ENCODE measurements around the gene C1orf232. TPM values are rescaled to one million over a fixed set of nuclear protein-coding genes. Genes with fewer than 3 reads are reported as not detected.

C1orf232 gene
- total RNA-seq, 2 experiments from 2014 or later, result not detected

- H3K4me3 Mint-ChIP-seq, result no peak overlapping the region
- no peak for DNase-seq
- no peaks in the 10 kb centered on the region for H3K4me1 Mint-ChIP-seq
- H3K9me3 Mint-ChIP-seq, result no peaks in the 10 kb centered on the region
- no peak overlapping the region for H3K27ac Mint-ChIP-seq
- H3K27me3 Mint-ChIP-seq, result peaks cover 39% of the 10 kb centered on the region
- no peaks in the 10 kb centered on the region for H3K36me3 Mint-ChIP-seq
These were observed 14.0 kb downstream of the C1orf232 start for GRCh38 chr1:26154750-26155149.

GRCh38 chr1:26153966-26154532 is 14.7 kb downstream of the C1orf232 start:
- Mint-ChIP-seq H3K36me3 (no peaks in the 10 kb centered on the region), H3K27ac (no peak overlapping the region), H3K9me3 (no peaks in the 10 kb centered on the region), H3K27me3 (peaks cover 35% of the 10 kb centered on the region), H3K4me1 (no peaks in the 10 kb centered on the region), H3K4me3 (no peak overlapping the region)
- DNase-seq, result no peak

GRCh38 chr1:26148887-26149286 is 19.9 kb downstream of the C1orf232 start:
- Mint-ChIP-seq H3K36me3 (no peaks in the 10 kb centered on the region), H3K27ac (no peak overlapping the region), H3K9me3 (no peaks in the 10 kb centered on the region), H3K4me3 (no peak overlapping the region), H3K27me3 (peaks cover 3% of the 10 kb centered on the region), H3K4me1 (peaks cover 3% of the 10 kb centered on the region)
- no peak for DNase-seq

GRCh38 chr1:26145960-26146294 is 22.8 kb downstream of the C1orf232 start:
- no peaks in the 10 kb centered on the region for H3K9me3 Mint-ChIP-seq
- H3K27me3 Mint-ChIP-seq, result no peaks in the 10 kb centered on the region
- H3K4me3 Mint-ChIP-seq, result no peak overlapping the region
- no peaks in the 10 kb centered on the region for H3K36me3 Mint-ChIP-seq
- no peak overlapping the region for H3K27ac Mint-ChIP-seq
- H3K4me1 Mint-ChIP-seq, result peaks cover 3% of the 10 kb centered on the region
- no peak for DNase-seq

- Mint-ChIP-seq H3K9me3 (no peaks in the 10 kb centered on the region), H3K27me3 (no peaks in the 10 kb centered on the region), H3K27ac (no peak overlapping the region), H3K4me1 (peaks cover 3% of the 10 kb centered on the region), H3K36me3 (no peaks in the 10 kb centered on the region), H3K4me3 (no peak overlapping the region)
- DNase-seq, result peak; percentile 63
These were observed 23.5 kb downstream of the C1orf232 start for GRCh38 chr1:26145041-26145959.

DNA sequence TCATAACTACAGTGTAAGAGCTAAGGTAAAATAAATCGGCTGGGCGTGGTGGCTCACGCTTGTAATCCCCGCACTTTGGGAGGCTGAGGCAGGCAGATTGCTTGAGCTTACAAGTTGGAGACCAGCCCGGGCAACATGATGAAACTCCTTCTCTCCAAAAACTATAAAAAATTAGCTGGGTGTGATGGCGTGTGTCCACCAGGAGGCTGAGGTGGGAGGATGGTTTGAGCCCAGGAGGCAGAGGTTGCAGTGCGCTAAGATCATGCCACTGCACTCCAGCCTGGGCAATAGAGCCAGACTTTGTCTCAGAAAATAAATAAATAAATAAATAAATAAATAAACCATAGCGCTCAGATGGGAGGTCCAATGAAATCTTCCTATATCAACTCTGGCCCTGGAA is 26.6 kb downstream of the C1orf232 start:
- no peaks in the 10 kb centered on the region for H3K9me3 Mint-ChIP-seq
- H3K4me1 Mint-ChIP-seq, result peaks cover 16% of the 10 kb centered on the region
- no peak overlapping the region for H3K27ac Mint-ChIP-seq
- no peaks in the 10 kb centered on the region for H3K36me3 Mint-ChIP-seq
- no peak for DNase-seq
- no peak overlapping the region for H3K4me3 Mint-ChIP-seq
- H3K27me3 Mint-ChIP-seq, result no peaks in the 10 kb centered on the region

- no peak for DNase-seq
These were observed 29.7 kb downstream of the C1orf232 start for GRCh38 chr1:26138974-26139558.

GRCh38 chr1:26134466-26134865 is 34.3 kb downstream of the C1orf232 start:
- DNase-seq, result no peak
- Mint-ChIP-seq H3K4me3 (no peak overlapping the region), H3K36me3 (no peaks in the 10 kb centered on the region), H3K4me1 (peaks cover 12% of the 10 kb centered on the region), H3K27ac (no peak overlapping the region), H3K27me3 (no peaks in the 10 kb centered on the region), H3K9me3 (no peaks in the 10 kb centered on the region)

More at GRCh38 chr1:26138974-26139558, 29.7 kb downstream of the C1orf232 start:
- no peaks in the 10 kb centered on the region for H3K9me3 Mint-ChIP-seq
- H3K4me1 Mint-ChIP-seq, result peaks cover 12% of the 10 kb centered on the region
- H3K4me3 Mint-ChIP-seq, result no peak overlapping the region
- H3K27ac Mint-ChIP-seq, result peak overlapping the region; percentile 17
- H3K27me3 Mint-ChIP-seq, result no peaks in the 10 kb centered on the region
- H3K36me3 Mint-ChIP-seq, result no peaks in the 10 kb centered on the region

DNA sequence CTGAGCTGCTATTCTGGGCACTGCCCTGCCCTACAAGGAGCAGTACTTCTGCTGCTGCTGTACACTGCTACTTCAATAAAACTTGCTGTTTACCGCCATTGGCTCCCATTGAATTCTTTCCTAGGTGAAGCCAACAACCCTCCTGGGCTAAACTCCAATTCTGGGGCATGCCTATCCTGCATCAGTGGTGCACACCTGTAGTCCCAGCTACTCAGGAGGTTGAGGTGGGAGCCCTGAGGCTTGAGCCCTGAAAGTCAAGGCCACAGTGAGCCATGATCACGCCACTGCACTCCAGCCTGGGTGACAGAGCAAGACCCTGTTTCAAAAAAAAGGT is 36.0 kb downstream of the C1orf232 start:
- H3K27me3 Mint-ChIP-seq, result no peaks in the 10 kb centered on the region
- no peaks in the 10 kb centered on the region for H3K9me3 Mint-ChIP-seq
- peaks cover 8% of the 10 kb centered on the region for H3K4me1 Mint-ChIP-seq
- no peak for DNase-seq
- no peak overlapping the region for H3K4me3 Mint-ChIP-seq
- H3K36me3 Mint-ChIP-seq, result no peaks in the 10 kb centered on the region
- no peak overlapping the region for H3K27ac Mint-ChIP-seq

DNA sequence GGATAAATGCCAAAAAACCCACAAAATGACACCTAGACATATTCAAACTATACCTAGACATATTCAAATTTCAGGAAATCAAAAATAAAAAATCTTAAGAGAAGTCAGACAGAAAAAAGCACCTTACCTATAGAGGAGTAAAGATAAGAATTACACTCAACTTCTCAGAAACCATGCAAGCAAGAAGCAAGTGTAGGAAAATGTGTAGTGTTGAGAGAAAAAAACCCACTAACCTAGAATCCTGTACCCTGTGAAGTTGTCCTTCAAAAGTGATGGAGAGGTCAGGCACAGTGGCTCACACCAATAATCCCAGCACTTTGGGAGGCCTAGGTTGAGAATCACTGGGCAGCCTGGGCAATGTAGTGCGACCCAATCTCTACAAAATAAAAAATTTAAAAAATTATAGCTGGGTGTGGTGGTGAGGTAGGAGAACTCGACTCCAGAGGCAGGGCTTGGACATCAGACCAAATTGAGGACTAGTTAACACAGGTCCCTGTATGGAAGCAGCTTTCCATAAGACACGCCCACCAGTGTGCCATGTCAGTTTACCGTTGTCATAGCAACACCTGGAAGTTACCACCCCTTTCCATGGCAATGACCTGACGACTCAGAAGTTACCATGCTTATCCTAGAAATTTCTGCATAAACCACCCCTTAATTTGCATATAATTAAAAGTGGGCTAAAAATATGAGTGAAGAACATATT is 36.5 kb downstream of the C1orf232 start:
- no peak for DNase-seq
- Mint-ChIP-seq H3K27ac (no peak overlapping the region), H3K4me1 (peaks cover 14% of the 10 kb centered on the region), H3K4me3 (no peak overlapping the region), H3K36me3 (no peaks in the 10 kb centered on the region), H3K27me3 (no peaks in the 10 kb centered on the region), H3K9me3 (no peaks in the 10 kb centered on the region)

DNA sequence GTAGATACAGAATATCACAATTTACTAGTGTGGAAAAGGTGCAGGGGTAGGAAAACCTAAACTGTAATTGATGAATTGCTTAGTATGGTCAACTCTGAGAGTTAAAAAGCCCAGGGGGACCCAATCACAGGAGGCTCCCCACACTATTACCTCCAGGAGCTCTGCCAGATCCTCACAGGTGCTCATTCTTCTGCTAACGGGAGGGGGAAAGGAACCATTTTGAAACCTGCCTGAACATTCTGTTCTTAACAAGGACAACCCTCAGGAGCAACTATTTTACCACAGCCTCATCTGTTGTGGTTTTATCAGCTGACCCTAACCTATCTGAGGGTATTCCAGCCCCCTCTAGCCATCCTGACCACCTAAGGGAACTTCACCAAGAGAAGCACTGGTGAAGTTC is 38.1 kb downstream of the C1orf232 start:
- Mint-ChIP-seq H3K27ac (no peak overlapping the region), H3K4me3 (no peak overlapping the region), H3K4me1 (peaks cover 25% of the 10 kb centered on the region), H3K27me3 (no peaks in the 10 kb centered on the region), H3K36me3 (no peaks in the 10 kb centered on the region), H3K9me3 (no peaks in the 10 kb centered on the region)
- DNase-seq, result no peak

- Mint-ChIP-seq H3K4me1 (peaks cover 29% of the 10 kb centered on the region), H3K36me3 (no peaks in the 10 kb centered on the region), H3K4me3 (no peak overlapping the region), H3K27ac (no peak overlapping the region), H3K27me3 (no peaks in the 10 kb centered on the region), H3K9me3 (no peaks in the 10 kb centered on the region)
- DNase-seq, result no peak
These were observed 39.0 kb downstream of the C1orf232 start for GRCh38 chr1:26129778-26130177.

- peak overlapping the region; percentile 62 for H3K4me3 Mint-ChIP-seq
- H3K27ac Mint-ChIP-seq, result peak overlapping the region; percentile 72
- H3K9me3 Mint-ChIP-seq, result no peaks in the 10 kb centered on the region
- DNase-seq, result no peak
- H3K27me3 Mint-ChIP-seq, result no peaks in the 10 kb centered on the region
- H3K36me3 Mint-ChIP-seq, result peaks cover 2% of the 10 kb centered on the region
- peaks cover 44% of the 10 kb centered on the region for H3K4me1 Mint-ChIP-seq
These were observed 41.3 kb downstream of the C1orf232 start for GRCh38 chr1:26127235-26128163.

DNA sequence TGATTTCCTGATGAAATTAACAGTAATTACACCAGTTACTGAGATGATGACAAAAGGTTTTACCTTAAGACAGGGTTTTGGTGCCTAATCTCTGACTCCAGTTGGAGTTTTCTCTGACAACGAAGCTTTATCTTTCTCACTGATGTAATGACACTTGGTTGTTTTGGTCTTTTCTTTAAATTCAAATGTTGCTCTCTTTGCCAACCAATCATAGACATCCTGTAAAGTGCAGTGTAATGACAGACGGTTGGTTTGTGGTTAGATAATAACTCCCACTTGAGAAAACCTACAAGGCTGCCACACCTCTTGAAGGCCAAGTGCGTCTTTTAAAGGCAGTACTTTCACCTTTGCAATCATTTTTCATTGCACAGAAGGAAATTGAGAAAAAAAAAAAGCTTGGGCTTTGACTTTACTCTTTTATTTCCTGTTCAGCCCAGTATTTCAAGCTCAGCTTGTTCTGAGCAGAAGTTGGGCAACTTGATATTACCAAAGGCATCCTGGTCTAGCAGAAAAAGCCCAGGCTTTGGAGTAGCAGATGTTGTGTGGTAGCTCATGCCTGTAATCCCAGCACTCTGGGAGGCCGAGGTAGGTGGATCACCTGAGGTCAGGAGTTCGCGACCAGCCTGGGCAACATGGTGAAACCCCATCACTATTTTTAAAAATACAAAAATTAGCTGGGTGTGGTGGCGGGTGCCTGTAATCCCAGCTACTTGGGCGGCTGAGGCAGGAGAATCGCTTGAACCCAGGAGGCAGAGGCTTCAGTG is 42.3 kb downstream of the C1orf232 start:
- H3K27me3 Mint-ChIP-seq, result no peaks in the 10 kb centered on the region
- DNase-seq, result peak; percentile 24
- peaks cover 6% of the 10 kb centered on the region for H3K36me3 Mint-ChIP-seq
- peak overlapping the region; percentile 87 for H3K27ac Mint-ChIP-seq
- H3K4me1 Mint-ChIP-seq, result peaks cover 40% of the 10 kb centered on the region
- no peaks in the 10 kb centered on the region for H3K9me3 Mint-ChIP-seq
- H3K4me3 Mint-ChIP-seq, result peak overlapping the region; percentile 65

Measured in activated naive CD8-positive, alpha-beta T cell treated with anti-CD3 and anti-CD28 coated beads for 36 hours (primary cell).